ENCODE data around the gene ZNF491.

- TF ChIP-seq CTCF (IDR thresholded peaks at IDR 0.05) (peak in 1 of 3 experiments; percentile 26), POLR2AphosphoS5 (IDR thresholded peaks at IDR 0.05; ENCODE audit: insufficient read depth in 1 of 2, low read depth in 1 of 2) (peak; percentile 91 to 94), POLR2A (IDR thresholded peaks at IDR 0.05) (peak in 1 of 2 donors; percentile 69)
Observed at GRCh38 chr19:11814029-11814699, 15.8 kb downstream of the ZNF491 start, which contains the start of gene ZNF440.

All from vagina (tissue), 2 donors.